GM10248 (cell line): ENCODE results near the gene TTLL4.
A peak's percentile ranks its signal among the peaks of the same experiment; 100 is the strongest.

Experiments
- CTCF ChIA-PET: fragments of 300-600 bp; sonication (Branson Sonifier 250); formaldehyde crosslinking; extraction: SDS; loops from one replicate; lab custom pipeline; 2021; ENCODE audit warnings: antibody characterized with exemption; lab: Yijun Ruan, JAX
- POLR2A ChIA-PET: fragments of 350-650 bp; sonication (Branson Sonifier 250); formaldehyde crosslinking; extraction: SDS; loops from one replicate; lab custom pipeline; 2020; ENCODE audit warnings: antibody characterized with exemption; lab: Yijun Ruan, JAX
- DNase-seq: peaks from one replicate; pipeline ENCODE4 v3.0.0; 2012; ENCODE audit errors: extremely low spot score
- CTCF ChIP-seq: IDR thresholded peaks from 2 replicates; pipeline ENCODE4 v1.5.1; 2012; ENCODE audit warnings: mild to moderate bottlenecking, low read depth; ENCODE audit errors: extremely low read depth, missing control alignments, control extremely low read depth

The TTLL4 gene

GRCh38 chr2:218710687-218711549, at the start of gene TTLL4:
Gene TTLL4, plus strand, starts transcription at chr2:218710835. Its CDS starts 26,842 bp downstream, at chr2:218737677.
- CTCF ChIA-PET = interaction anchor here (0.6 to 3.0 kb wide), 31 partner anchors 9 to 468 kb away, joined by 3 to 39 read pairs (median 4); partner anchors contain the start of genes BCS1L, RNF25, STK36 and ZNF142
- POLR2A ChIA-PET = no interaction called here
- DNase-seq = peak; percentile 99
- peak; percentile 93 for TF ChIP-seq CTCF

DNA sequence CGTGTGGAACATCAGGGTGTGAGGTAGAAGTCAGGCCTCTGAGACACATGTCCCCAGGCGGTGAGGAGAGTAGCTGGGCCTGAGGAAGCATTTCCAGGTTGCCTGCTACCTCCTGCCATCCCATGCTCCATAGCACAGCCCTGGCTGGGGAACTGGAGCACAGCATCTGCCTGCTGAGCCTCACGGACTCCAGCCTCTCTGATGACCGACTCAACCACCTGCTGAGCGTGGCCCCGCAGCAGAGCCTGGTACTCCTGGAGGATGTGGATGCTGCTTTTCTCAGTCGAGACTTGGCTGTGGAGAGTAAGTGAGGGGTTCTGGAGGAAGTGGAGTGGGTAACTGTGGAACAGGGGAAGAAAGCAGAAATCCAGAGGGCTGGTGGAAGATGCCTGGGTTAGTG, 48.3 kb upstream of the TTLL4 start:
- ChIA-PET CTCF (interaction anchor here (5.6 to 5.8 kb wide), 2 partner anchors 8 to 14 kb away, joined by 69 to 70 read pairs; partner anchors contain the start of genes RNF25 and STK36), POLR2A (no interaction called here)
- no peak for TF ChIP-seq CTCF
- no peak for DNase-seq

DNA sequence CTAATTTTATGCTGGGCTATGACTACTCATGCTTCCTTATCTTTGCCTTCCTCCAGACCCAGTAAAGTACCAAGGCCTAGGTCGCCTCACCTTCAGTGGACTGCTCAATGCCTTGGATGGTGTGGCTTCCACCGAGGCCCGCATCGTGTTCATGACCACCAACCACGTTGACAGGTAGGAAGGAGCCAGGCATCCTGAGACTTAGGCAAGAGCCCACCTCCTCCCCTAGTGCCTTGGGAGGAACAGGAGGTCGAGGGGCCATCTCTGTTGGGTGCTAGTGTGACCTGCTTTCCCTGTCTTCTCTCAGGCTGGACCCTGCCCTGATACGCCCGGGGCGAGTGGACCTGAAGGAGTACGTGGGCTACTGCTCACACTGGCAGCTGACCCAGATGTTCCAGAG, 47.8 kb upstream of the TTLL4 start:
- DNase-seq = no peak
- ChIA-PET CTCF (interaction anchor here (1.0 to 2.2 kb wide), 2 partner anchors 17 to 185 kb away, joined by 5 to 9 read pairs; no protein-coding TSS in a partner anchor), POLR2A (no interaction called here)
- TF ChIP-seq CTCF = no peak

DNA sequence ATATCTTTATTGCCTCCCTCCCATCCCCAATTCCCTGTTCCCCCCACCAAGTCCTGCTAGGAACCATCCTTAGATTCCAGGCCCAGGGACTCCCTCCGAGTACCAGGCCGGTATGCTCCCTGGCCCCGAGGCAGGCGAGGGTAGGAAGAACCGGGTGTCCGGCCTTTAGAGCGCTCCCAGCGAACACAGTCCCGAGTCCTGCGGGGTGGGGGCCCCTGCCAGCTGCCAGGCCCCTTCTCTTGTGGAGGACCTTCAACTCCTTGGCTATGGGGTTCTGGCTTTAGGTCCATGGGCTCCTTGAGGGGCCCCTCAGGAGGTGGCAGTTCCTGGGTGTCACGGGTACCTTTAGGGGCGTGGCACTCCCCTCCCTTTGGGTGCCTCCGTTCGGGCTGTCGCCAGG, 46.7 kb upstream of the TTLL4 start:
- ChIA-PET POLR2A (no interaction called here), CTCF (interaction anchor here (2.2 kb wide), 1 partner anchor 184 kb away, joined by 9 read pairs; no protein-coding TSS in a partner anchor)
- no peak for DNase-seq
- TF ChIP-seq CTCF = no peak

- CTCF ChIA-PET = interaction anchor here (2.2 kb wide), 1 partner anchor 183 kb away, joined by 9 read pairs; no protein-coding TSS in a partner anchor
- TF ChIP-seq CTCF = no peak
- POLR2A ChIA-PET = no interaction called here
- DNase-seq = no peak
These were observed 46.0 kb upstream of the TTLL4 start for GRCh38 chr2:218664653-218665052.

GRCh38 chr2:218671097-218671653, 39.5 kb upstream of the TTLL4 start:
- DNase-seq = no peak
- POLR2A ChIA-PET = no interaction called here
- CTCF ChIA-PET = interaction anchor here (0.6 to 7.6 kb wide), 8 partner anchors 12 to 177 kb away, joined by 3 to 69 read pairs (median 6); partner anchors contain the start of genes BCS1L, TTLL4 and ZNF142
- no peak for TF ChIP-seq CTCF
